Neuronal stem cell (in vitro differentiated cells): ENCODE results near the gene CPM.
"Not testable (repeated sequence)": the region's sequence is repeated elsewhere in the genome, so short reads cannot be mapped to it uniquely, and the experiment has no call there.

Experiments used
- DNase-seq: peaks from one replicate; pipeline ENCODE4 v3.0.0-alpha.2; 2013; ENCODE audit warnings: low spot score
- H2AFZ ChIP-seq: one replicate; pipeline ENCODE4 v1.6.1; 2013; ENCODE audit warnings: mild to moderate bottlenecking, low read length, inconsistent platforms
- H2AK5ac ChIP-seq: 2 replicates; pipeline ENCODE4 v1.6.1; 2013; ENCODE audit warnings: low read depth, mild to moderate bottlenecking, inconsistent platforms, low read length, moderate library complexity, mixed read lengths
- H2BK120ac ChIP-seq: 2 replicates; pipeline ENCODE4 v1.6.1; 2013; ENCODE audit warnings: low read depth, mild to moderate bottlenecking, inconsistent platforms, low read length, moderate library complexity, mixed read lengths
- H2BK12ac ChIP-seq: one replicate; pipeline ENCODE4 v1.6.1; 2013; ENCODE audit warnings: low read length, inconsistent platforms
- H2BK15ac ChIP-seq: 2 replicates; pipeline ENCODE4 v1.6.1; 2013; ENCODE audit warnings: mild to moderate bottlenecking, low read length, inconsistent platforms, mixed read lengths
- H2BK5ac ChIP-seq: one replicate; pipeline ENCODE4 v1.6.1; 2013; ENCODE audit warnings: inconsistent platforms, mild to moderate bottlenecking, low read length, moderate library complexity
- H3K14ac ChIP-seq: one replicate; pipeline ENCODE4 v1.6.1; 2013; ENCODE audit warnings: low read length, inconsistent platforms
- H3K18ac ChIP-seq: 2 replicates; pipeline ENCODE4 v1.6.1; 2013; ENCODE audit warnings: low read length, inconsistent platforms
- H3K23ac ChIP-seq: 2 replicates; pipeline ENCODE4 v1.6.1; 2013; ENCODE audit warnings: low read depth, mild to moderate bottlenecking, mixed read lengths, low read length, inconsistent platforms; ENCODE audit not compliant: poor library complexity
- H3K27ac ChIP-seq: replicated peaks from 3 replicates; pipeline ENCODE4 v1.5.1; 2013; ENCODE audit warnings: low read length, inconsistent platforms
- H3K27me3 ChIP-seq, 3 experiments: 2 replicates each; pipeline ENCODE4 v1.6.1; 2013; ENCODE audit warnings: low read length in 3 of 3, mild to moderate bottlenecking in 2 of 3, inconsistent platforms in 1 of 3, low read depth in 1 of 3, mixed read lengths in 1 of 3, moderate library complexity in 1 of 3; ENCODE audit not compliant: control insufficient read depth in 3 of 3, insufficient read depth in 3 of 3
- H3K36me3 ChIP-seq, 2 donors: replicated peaks in 1 of 2; 2 replicates each; pipeline ENCODE4 v1.6.1; 2013; ENCODE audit warnings: low read length in 2 of 2; ENCODE audit not compliant: control insufficient read depth in 2 of 2, insufficient read depth in 2 of 2
- H3K4ac ChIP-seq: 2 replicates; pipeline ENCODE4 v1.6.1; 2013; ENCODE audit warnings: inconsistent platforms, mild to moderate bottlenecking, low read length, moderate library complexity
- H3K4me1 ChIP-seq, 2 donors: 1 replicate in 1 of 2; 2 replicates in 1 of 2; pipeline ENCODE4 v1.6.1; 2013; ENCODE audit warnings: low read length in 2 of 2, low read depth in 1 of 2; ENCODE audit not compliant: control insufficient read depth in 2 of 2, insufficient read depth in 1 of 2
- H3K4me2 ChIP-seq: one replicate; pipeline ENCODE4 v1.6.1; 2013; ENCODE audit warnings: mild to moderate bottlenecking, low read length, inconsistent platforms; ENCODE audit not compliant: insufficient read depth, poor library complexity, severe bottlenecking
- H3K4me3 ChIP-seq, 2 donors: 2 replicates each; pipeline ENCODE4 v1.5.1; 2013; ENCODE audit warnings: low read length in 2 of 2, mild to moderate bottlenecking in 2 of 2, inconsistent platforms in 1 of 2, moderate library complexity in 1 of 2
- H3K79me1 ChIP-seq: one replicate; pipeline ENCODE4 v1.6.1; 2013; ENCODE audit warnings: low read depth, mild to moderate bottlenecking, inconsistent platforms, low read length, moderate library complexity
- H3K9ac ChIP-seq: one replicate; pipeline ENCODE4 v1.6.1; 2013; ENCODE audit warnings: mild to moderate bottlenecking, low read depth, low read length, inconsistent platforms; ENCODE audit not compliant: poor library complexity
- H3K9me3 ChIP-seq, 2 donors: replicated peaks in 1 of 2; 2 replicates each; pipeline versions ENCODE3 to v1.6.1; 2013; ENCODE audit warnings: low read length in 2 of 2, mild to moderate bottlenecking in 2 of 2, inconsistent platforms in 1 of 2, low read depth in 1 of 2, mixed read lengths in 1 of 2, moderate library complexity in 1 of 2; ENCODE audit not compliant: control insufficient read depth in 2 of 2, insufficient read depth in 1 of 2
- H4K8ac ChIP-seq: one replicate; pipeline ENCODE4 v1.6.1; 2013; ENCODE audit warnings: low read depth, mild to moderate bottlenecking, inconsistent platforms, low read length, moderate library complexity
- H4K91ac ChIP-seq: one replicate; pipeline ENCODE4 v1.6.1; 2013; ENCODE audit warnings: low read length, low read depth, mild to moderate bottlenecking, inconsistent platforms; ENCODE audit not compliant: poor library complexity
- WGBS, 2 donors: extraction: QIAGEN DNeasy Blood & Tissue Kit; methylation state at CpG; one replicate each; pipeline ENCODE4 v1.1.7; 2013; ENCODE audit warnings: missing lambda C conversion rate in 2 of 2, mixed read lengths in 1 of 2; ENCODE audit not compliant: insufficient read length in 2 of 2, insufficient replicate concordance in 1 of 2; ENCODE audit errors: extremely low coverage in 2 of 2; 5-methylcytosine and 5-hydroxymethylcytosine counted together

Gene CPM

GRCh38 chr12:68864604-68865003 is 68.4 kb downstream of the CPM start:
- H3K27ac ChIP-seq, result no peak overlapping the region
- DNase-seq, result no peak
- WGBS, 2 donors, result no CpG with 5 or more reads among the region's 3 CpGs

GRCh38 chr12:68863886-68864454 is 69.0 kb downstream of the CPM start:
- not testable (repeated sequence) for H2AFZ ChIP-seq, H3K4me3 ChIP-seq, H2BK12ac ChIP-seq, H4K91ac ChIP-seq, H3K14ac ChIP-seq, DNase-seq, H3K9me3 ChIP-seq, H3K4me1 ChIP-seq, H2AK5ac ChIP-seq, H3K27me3 ChIP-seq, H3K4me2 ChIP-seq, H3K18ac ChIP-seq, H3K4ac ChIP-seq, H3K36me3 ChIP-seq, H4K8ac ChIP-seq, H3K9ac ChIP-seq, H3K27ac ChIP-seq, H2BK15ac ChIP-seq, H2BK5ac ChIP-seq, H3K23ac ChIP-seq, H2BK120ac ChIP-seq, H3K79me1 ChIP-seq
- no CpG with 5 or more reads among the region's 8 CpGs for WGBS, 2 donors

More at GRCh38 chr12:68864604-68865003, 68.4 kb downstream of the CPM start:
- no peak overlapping the region for H4K91ac ChIP-seq
- no peak overlapping the region for H2BK5ac ChIP-seq
- H2BK120ac ChIP-seq, result no peak overlapping the region
- no peak overlapping the region for H2BK12ac ChIP-seq
- H2AFZ ChIP-seq, result no peak overlapping the region
- no peaks in the 10 kb centered on the region for H3K36me3 ChIP-seq
- no peak overlapping the region for H4K8ac ChIP-seq
- H2AK5ac ChIP-seq, result no peak overlapping the region
- no peaks in the 10 kb centered on the region for H3K79me1 ChIP-seq
- H3K18ac ChIP-seq, result no peak overlapping the region
- H3K27me3 ChIP-seq, result peaks cover 0 to 5% (median 0%) of the 10 kb centered on the region in 3 experiments
- no peak overlapping the region for H2BK15ac ChIP-seq
- H3K4me2 ChIP-seq, result no peak overlapping the region
- no peaks in the 10 kb centered on the region for H3K9me3 ChIP-seq
- no peak overlapping the region for H3K4me3 ChIP-seq
- H3K23ac ChIP-seq, result no peak overlapping the region
- H3K14ac ChIP-seq, result no peak overlapping the region
- no peak overlapping the region for H3K4ac ChIP-seq
- no peaks in the 10 kb centered on the region for H3K4me1 ChIP-seq
- no peak overlapping the region for H3K9ac ChIP-seq

DNA sequence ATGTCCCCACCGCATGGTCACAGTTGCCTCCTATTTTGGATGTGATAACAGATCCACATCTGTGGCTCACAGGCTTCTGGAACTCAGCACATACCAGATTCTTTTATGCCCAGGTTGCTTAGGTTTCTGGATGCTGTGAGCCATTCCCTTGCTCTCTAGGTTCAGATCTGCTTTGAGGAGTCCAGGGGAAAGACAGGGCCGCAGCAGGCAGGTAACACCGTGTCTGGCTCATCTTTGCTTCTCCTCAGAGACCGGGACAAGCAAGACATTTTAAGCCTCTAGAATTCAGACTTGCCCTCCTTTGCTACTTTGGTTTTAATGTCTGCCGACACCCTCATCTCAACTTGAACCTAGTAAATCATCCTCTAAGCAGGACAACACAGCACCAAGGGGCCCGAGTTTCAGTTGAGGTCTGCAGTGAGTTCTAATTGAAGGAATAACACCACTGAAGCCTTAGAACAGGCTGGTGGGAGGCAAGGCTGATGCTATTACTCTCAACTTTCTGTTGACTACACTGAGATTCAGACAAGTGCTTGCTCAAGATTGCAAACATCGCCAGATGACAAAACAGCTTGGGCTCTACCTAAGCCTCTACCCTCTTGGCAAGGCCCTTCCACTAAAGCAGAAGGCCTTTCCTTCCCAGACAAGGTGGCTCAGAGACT is 69.7 kb downstream of the CPM start:
- H3K4me3 ChIP-seq, result no peak overlapping the region
- H3K4ac ChIP-seq, result no peak overlapping the region
- no peak overlapping the region for H3K4me2 ChIP-seq
- H3K36me3 ChIP-seq, result no peaks in the 10 kb centered on the region
- H4K91ac ChIP-seq, result no peak overlapping the region
- peak overlapping the region; percentile 4 for H2AFZ ChIP-seq
- H2AK5ac ChIP-seq, result no peak overlapping the region
- no peak overlapping the region for H3K18ac ChIP-seq
- no peak overlapping the region for H3K27ac ChIP-seq
- no peaks in the 10 kb centered on the region for H3K9me3 ChIP-seq
- no peak overlapping the region for H3K23ac ChIP-seq
- H3K79me1 ChIP-seq, result no peaks in the 10 kb centered on the region
- H3K14ac ChIP-seq, result no peak overlapping the region
- no CpG with 5 or more reads among the region's 7 CpGs for WGBS, 2 donors
- H2BK12ac ChIP-seq, result no peak overlapping the region
- peak overlapping the region; percentile 59 for H2BK15ac ChIP-seq
- DNase-seq, result no peak
- H2BK5ac ChIP-seq, result no peak overlapping the region
- no peak overlapping the region for H4K8ac ChIP-seq
- no peak overlapping the region for H3K9ac ChIP-seq
- peaks cover 0 to 5% (median 0%) of the 10 kb centered on the region in 3 experiments for H3K27me3 ChIP-seq
- no peaks in the 10 kb centered on the region for H3K4me1 ChIP-seq
- H2BK120ac ChIP-seq, result no peak overlapping the region

DNA sequence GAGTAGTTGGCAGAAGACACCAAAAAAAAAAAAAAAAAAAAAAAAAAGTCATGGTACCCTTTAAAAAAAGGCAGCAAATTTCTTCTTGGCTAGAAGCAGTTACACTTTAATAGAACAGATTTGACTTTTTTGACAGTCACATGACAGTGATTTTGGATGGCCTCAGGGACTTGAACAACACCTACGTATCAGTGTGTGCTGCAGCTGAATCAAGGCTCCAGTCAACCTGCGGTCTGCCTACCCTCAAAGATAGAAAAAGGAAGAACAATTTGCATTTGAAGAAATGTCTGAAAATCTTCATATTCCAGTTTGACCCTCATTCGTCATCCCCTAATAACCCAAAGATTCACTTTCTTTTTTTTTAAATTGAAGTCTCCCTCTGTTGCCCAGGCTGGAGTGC is 71.1 kb downstream of the CPM start:
- H3K9me3 ChIP-seq, result no peaks in the 10 kb centered on the region
- H3K9ac ChIP-seq, result no peak overlapping the region
- no peak overlapping the region for H2BK12ac ChIP-seq
- H4K8ac ChIP-seq, result no peak overlapping the region
- H3K27ac ChIP-seq, result no peak overlapping the region
- H3K23ac ChIP-seq, result no peak overlapping the region
- H3K4me1 ChIP-seq, result no peaks in the 10 kb centered on the region
- no peak overlapping the region for H2AK5ac ChIP-seq
- no peak overlapping the region for H3K14ac ChIP-seq
- H3K4me2 ChIP-seq, result no peak overlapping the region
- H4K91ac ChIP-seq, result no peak overlapping the region
- H2AFZ ChIP-seq, result no peak overlapping the region
- no peak overlapping the region for H3K18ac ChIP-seq
- no peaks in the 10 kb centered on the region for H3K27me3 ChIP-seq
- no peak overlapping the region for H3K4me3 ChIP-seq
- no peaks in the 10 kb centered on the region for H3K36me3 ChIP-seq
- no peak overlapping the region for H2BK15ac ChIP-seq
- no peaks in the 10 kb centered on the region for H3K79me1 ChIP-seq
- no CpG with 5 or more reads among the region's 3 CpGs for WGBS, 2 donors
- DNase-seq, result no peak
- H3K4ac ChIP-seq, result no peak overlapping the region
- no peak overlapping the region for H2BK120ac ChIP-seq
- H2BK5ac ChIP-seq, result no peak overlapping the region
